Measurements from ENCODE around the gene RNASE11.

Gene RNASE11

DNA sequence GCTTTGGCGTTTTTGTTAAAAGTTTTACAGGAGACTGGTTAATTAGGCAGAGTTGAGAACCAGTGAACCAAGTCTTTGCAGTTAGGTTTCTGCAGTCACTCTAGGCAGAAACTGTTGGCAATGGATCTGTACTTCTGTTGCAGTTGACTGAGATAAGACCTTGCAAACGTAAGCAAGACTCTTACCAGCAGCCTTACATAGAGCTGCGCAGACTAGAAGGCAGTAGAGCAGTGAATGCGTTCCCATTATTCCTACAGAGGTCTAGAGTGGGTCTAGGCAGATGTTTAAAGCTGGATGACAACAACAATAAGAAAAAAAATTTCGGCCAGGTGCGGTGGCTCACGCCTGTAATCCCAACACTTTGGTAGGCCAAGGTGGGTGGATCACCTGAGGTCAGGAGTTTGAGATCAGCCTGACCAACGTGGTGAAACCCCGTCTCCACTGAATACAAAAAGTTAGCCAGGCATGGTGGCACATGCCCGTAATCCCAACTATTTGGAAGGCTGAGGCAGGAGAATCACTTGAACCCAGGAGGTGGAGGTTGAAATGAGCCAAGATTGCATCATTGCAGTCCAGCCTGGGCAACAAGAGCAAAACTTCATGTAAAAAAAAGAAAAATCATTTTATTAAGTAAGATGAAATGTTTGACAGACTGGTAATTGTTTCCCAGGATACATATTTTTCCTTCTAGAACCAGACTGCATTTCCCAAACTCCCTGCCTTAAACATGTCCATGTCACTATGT lies 39.2 kb downstream of the RNASE11 start:
- TF ChIP-seq CTCF (IDR thresholded peaks at IDR 0.05; ENCODE audit: control insufficient read depth, insufficient read depth, low read depth, low read length, missing control alignments) = no peak
- DNase-seq (ENCODE audit: low read depth) = no peak
- no peak overlapping the region for H3K4me3 ChIP-seq (ENCODE audit: control insufficient read depth, low read depth, low read length)

DNA sequence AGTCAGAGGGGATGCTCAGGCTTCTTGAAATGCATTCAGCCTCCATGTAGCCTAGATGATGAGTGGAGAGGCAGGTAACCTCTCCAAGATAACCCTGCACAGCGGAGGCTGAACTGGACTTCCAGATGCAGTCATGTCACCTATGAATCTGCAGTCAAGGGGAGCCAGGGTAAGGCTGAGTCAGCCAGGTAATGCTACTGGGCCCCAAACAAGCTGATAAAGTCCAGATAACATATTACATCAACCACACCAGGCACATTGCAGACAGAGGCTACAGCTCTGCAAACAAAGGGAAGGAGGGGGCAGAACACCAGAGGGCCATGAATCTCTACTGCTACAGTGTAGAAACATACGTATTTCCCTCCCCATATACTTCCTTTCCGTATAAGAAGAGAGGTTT lies 40.9 kb downstream of the RNASE11 start:
- no peak for TF ChIP-seq CTCF (IDR thresholded peaks at IDR 0.05; ENCODE audit: control insufficient read depth, insufficient read depth, low read depth, low read length, missing control alignments)
- no peak overlapping the region for H3K4me3 ChIP-seq (ENCODE audit: control insufficient read depth, low read depth, low read length)
- no peak for DNase-seq (ENCODE audit: low read depth)

DNA sequence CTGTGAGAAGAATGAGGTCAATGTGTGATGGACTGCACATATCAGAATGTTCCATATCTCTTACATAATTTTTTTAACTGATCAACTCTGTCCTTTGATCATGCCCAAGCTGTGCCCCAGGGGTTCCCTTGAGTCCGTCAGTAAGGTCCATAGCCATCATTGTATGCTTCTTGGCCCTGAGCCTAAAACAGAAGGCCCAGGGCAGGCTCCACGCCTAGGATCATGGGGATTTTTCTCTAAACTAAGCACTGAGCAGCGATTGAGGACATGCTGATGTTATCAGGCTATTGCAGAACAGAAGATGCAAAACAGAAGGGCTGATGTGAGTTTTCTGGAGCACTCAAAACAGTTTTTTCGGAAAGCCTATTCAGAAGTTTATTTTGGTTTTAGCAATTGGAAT lies 47.9 kb downstream of the RNASE11 start:
- no peak overlapping the region for H3K4me3 ChIP-seq (ENCODE audit: control insufficient read depth, low read depth, low read length)
- DNase-seq (ENCODE audit: low read depth) = no peak
- no peak for TF ChIP-seq CTCF (IDR thresholded peaks at IDR 0.05; ENCODE audit: control insufficient read depth, insufficient read depth, low read depth, low read length, missing control alignments)

All from AG09309 (cell line).